Muscle of leg (tissue), 16 donors: ENCODE results near the gene SLC29A4. TPM values are rescaled to one million over a fixed set of nuclear protein-coding genes. Genes with fewer than 3 reads are reported as not detected.
"Not testable (repeated sequence)": the region's sequence is repeated elsewhere in the genome, so short reads cannot be mapped to it uniquely, and the experiment has no call there.

Experiments used
- DNase-seq: peaks from one replicate; pipeline ENCODE4 v3.0.0; 2013
- H3K27ac ChIP-seq: one replicate; pipeline ENCODE4 v1.5.1; 2013; ENCODE audit warnings: mild to moderate bottlenecking, low read length, control low read depth
- H3K27me3 ChIP-seq: one replicate; pipeline ENCODE4 v1.6.1; 2013; ENCODE audit warnings: low read length; ENCODE audit not compliant: control insufficient read depth, insufficient read depth
- H3K36me3 ChIP-seq: one replicate; pipeline ENCODE4 v1.6.1; 2013; ENCODE audit warnings: low read length; ENCODE audit not compliant: control insufficient read depth, insufficient read depth
- H3K4me1 ChIP-seq: one replicate; pipeline ENCODE4 v1.6.1; 2013; ENCODE audit warnings: low read length; ENCODE audit not compliant: control insufficient read depth, insufficient read depth
- H3K4me3 ChIP-seq: one replicate; pipeline ENCODE4 v1.5.1; 2013; ENCODE audit warnings: low read length, control low read depth
- H3K9me3 ChIP-seq: replicated peaks from 2 replicates; pipeline ENCODE4 v1.6.1; 2013; ENCODE audit warnings: low read depth, low read length; ENCODE audit not compliant: control insufficient read depth
- WGBS: methylation state at CpG from one replicate; pipeline ENCODE4 v1.1.5; 2013; ENCODE audit warnings: missing lambda C conversion rate; ENCODE audit not compliant: insufficient coverage; 5-methylcytosine and 5-hydroxymethylcytosine counted together
- long read RNA-seq, 11 donors: transcript quantifications; one replicate each; lab custom pipeline, GENCODE V29; 2026
- polyA plus RNA-seq, 8 donors: library from polyadenylated mRNA; unstranded; fragments of 120-200 nt; gene quantifications; one replicate each; pipeline versions ENCODE4 v1.2.1 to v1.2.3, GENCODE V29; 2013; ENCODE audit warnings: inconsistent platforms in 1 of 8, low replicate concordance in 1 of 8; ENCODE audit not compliant: insufficient read length in 8 of 8, insufficient read depth in 1 of 8
- total RNA-seq: library from RNA; stranded (reverse); fragments of 120-200 nt; gene quantifications from one replicate; pipeline ENCODE4 v1.2.4, GENCODE V29; 2013

SLC29A4 gene, protein sequence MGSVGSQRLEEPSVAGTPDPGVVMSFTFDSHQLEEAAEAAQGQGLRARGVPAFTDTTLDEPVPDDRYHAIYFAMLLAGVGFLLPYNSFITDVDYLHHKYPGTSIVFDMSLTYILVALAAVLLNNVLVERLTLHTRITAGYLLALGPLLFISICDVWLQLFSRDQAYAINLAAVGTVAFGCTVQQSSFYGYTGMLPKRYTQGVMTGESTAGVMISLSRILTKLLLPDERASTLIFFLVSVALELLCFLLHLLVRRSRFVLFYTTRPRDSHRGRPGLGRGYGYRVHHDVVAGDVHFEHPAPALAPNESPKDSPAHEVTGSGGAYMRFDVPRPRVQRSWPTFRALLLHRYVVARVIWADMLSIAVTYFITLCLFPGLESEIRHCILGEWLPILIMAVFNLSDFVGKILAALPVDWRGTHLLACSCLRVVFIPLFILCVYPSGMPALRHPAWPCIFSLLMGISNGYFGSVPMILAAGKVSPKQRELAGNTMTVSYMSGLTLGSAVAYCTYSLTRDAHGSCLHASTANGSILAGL
- total RNA-seq (18.5 TPM), polyA plus RNA-seq (10 to 100 TPM; 29.6 to 51.7 (median 35.9) TPM)
- long read RNA-seq, donor 1, full-length matches to known transcripts, result 2 of 2 reads
- long read RNA-seq, donor 1, partial matches to known transcripts, result 0 of 2 reads
- long read RNA-seq, donor 1, other reads (novel, unspliced or antisense), result 0 of 2 reads
- long read RNA-seq, donor 2, result 0 reads
- long read RNA-seq, donor 3, full-length matches to known transcripts, result 5 of 5 reads
- long read RNA-seq, donor 3, partial matches to known transcripts, result 0 of 5 reads
- long read RNA-seq, donor 3, other reads (novel, unspliced or antisense), result 0 of 5 reads
- long read RNA-seq, donor 4, full-length matches to known transcripts, result 1 of 11 reads
- long read RNA-seq, donor 4, partial matches to known transcripts, result 10 of 11 reads
- long read RNA-seq, donor 4, other reads (novel, unspliced or antisense), result 0 of 11 reads
- long read RNA-seq, donor 5, full-length matches to known transcripts, result 6 of 83 reads
- long read RNA-seq, donor 5, partial matches to known transcripts, result 77 of 83 reads
- long read RNA-seq, donor 5, other reads (novel, unspliced or antisense), result 0 of 83 reads
- long read RNA-seq, donor 6, full-length matches to known transcripts, result 4 of 4 reads
- long read RNA-seq, donor 6, partial matches to known transcripts, result 0 of 4 reads
- long read RNA-seq, donor 6, other reads (novel, unspliced or antisense), result 0 of 4 reads
- long read RNA-seq, donor 7, partial matches to known transcripts, result 8 of 8 reads
- long read RNA-seq, donor 7, other reads (novel, unspliced or antisense), result 0 of 8 reads
- long read RNA-seq, donor 8, result 0 reads
- long read RNA-seq, donor 9, partial matches to known transcripts, result 5 of 5 reads
- long read RNA-seq, donor 9, other reads (novel, unspliced or antisense), result 0 of 5 reads
- long read RNA-seq, donor 10, full-length matches to known transcripts, result 2 of 2 reads
- long read RNA-seq, donor 10, partial matches to known transcripts, result 0 of 2 reads
- long read RNA-seq, donor 10, other reads (novel, unspliced or antisense), result 0 of 2 reads
- long read RNA-seq, donor 11, full-length matches to known transcripts, result 1 of 7 reads
- long read RNA-seq, donor 11, partial matches to known transcripts, result 6 of 7 reads
- long read RNA-seq, donor 11, other reads (novel, unspliced or antisense), result 0 of 7 reads

DNA sequence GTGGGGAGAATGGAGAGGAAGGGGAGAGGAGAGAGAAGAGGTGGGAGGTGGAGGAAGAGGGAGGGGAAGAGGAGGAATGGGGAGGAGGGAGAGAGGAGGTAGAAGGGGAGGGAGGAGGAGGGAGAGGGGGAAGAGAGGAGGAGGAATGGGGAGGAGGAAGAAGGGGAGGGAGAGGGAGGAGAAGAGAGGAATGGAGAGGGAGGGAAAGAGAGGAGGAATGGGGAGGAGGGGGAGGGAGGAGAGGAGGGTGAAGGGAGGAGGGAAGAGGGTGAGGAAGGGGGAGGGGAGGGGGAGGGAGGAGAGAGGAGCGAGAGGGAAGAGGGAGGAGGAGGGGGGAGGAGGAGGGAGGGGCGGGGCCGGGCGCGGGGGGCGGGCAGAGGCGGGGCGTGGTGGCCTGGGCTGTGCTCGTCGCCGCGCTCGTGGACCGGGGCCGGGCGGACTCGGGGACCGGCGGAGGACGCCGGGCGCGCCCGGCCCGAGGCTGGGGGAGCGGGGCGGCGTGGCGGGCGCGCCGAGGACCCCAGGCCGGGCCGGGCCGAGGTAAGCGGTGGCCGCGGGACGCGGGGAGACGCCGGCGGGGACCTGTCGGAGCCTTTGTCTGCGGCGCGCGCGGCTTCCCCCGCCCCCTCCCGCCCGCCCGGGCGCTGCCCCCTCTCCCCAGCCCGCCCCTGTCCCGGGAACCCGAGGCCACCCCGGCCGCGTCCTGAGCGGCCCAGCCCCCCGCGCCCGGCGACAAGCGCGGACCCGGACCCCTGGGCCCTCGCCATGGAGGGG lies at the start of gene SLC29A4:
TSS of gene SLC29A4 (plus strand) at position 401 of the 774 bp plus-strand sequence. CDS start 4,874 bp downstream, outside the sequence.
- Histone ChIP-seq H3K4me1 (peaks cover 16% of the 10 kb centered on the region), H3K27ac (peak within 1 kb of the TSS; percentile 3), H3K4me3 (peak within 1 kb of the TSS; percentile 41), H3K9me3 (no peaks in the 10 kb centered on the region), H3K27me3 (peaks cover 2% of the 10 kb centered on the region), H3K36me3 (no peaks in the 10 kb centered on the region)
- peak; percentile 68 for DNase-seq
- under 1% methylated on average over 32 of the region's 69 CpGs for WGBS

DNA sequence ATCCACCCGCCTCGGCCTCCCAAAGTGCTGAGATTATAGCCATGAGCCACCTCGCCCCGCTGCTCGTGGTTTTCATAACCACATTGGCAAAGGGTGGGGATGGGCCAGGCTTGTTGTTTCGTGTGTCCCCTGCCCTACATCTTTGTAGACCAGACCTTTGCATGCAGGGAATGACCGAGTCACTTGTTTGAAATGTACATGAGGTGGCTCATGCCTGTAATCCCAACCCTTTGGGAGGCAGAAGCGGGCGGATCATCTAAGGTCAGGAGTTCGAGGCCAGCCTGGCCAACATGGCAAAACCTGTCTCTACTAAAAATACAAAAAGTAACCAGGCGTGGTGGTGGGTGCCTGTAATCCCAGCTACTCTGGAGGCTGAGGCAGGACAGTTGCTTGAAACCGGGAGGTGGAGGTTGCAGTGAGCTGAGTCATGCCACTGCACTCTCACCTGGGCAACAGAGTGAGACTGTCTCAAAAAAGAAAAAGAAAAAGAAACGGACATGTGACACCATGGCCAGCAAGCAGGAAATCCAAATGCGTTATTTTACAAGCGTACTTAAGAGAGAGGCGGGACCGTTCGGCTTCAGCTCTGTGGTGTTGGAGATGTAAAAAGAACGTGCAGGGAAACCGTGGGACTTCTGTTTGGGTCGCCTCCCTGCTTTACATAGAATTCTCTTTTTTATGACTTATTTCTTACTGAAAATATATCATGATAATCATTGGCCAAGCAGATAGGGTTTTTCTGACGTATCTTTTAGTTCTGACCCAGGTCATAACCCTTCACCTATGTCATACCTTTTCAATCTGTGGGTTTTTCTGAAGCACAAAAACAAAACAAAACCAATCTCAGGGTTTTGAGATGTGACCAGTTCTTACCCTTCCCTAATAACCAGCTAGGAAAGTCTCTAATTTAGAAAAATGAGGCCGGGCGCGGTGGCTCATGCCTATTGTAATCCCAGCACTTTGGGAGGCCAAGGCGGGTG lies 47.6 kb upstream of the SLC29A4 start:
- Histone ChIP-seq H3K4me3 (no peak overlapping the region), H3K9me3 (no peaks in the 10 kb centered on the region), H3K27ac (no peak overlapping the region), H3K36me3 (peaks cover 24% of the 10 kb centered on the region), H3K27me3 (peaks cover 2% of the 10 kb centered on the region), H3K4me1 (peaks cover 12% of the 10 kb centered on the region)
- no peak for DNase-seq
- WGBS, result 74% methylated on average over 12 of the region's 26 CpGs

- DNase-seq, result peak; percentile 87
- H3K4me3 ChIP-seq, result no peak overlapping the region
- H3K27me3 ChIP-seq, result peaks cover 5% of the 10 kb centered on the region
- H3K4me1 ChIP-seq, result peaks cover 22% of the 10 kb centered on the region
- 32% methylated on average over 14 of the region's 21 CpGs for WGBS
- H3K27ac ChIP-seq, result peak overlapping the region; percentile 29
- no peaks in the 10 kb centered on the region for H3K9me3 ChIP-seq
- peaks cover 5% of the 10 kb centered on the region for H3K36me3 ChIP-seq
Measured at GRCh38 chr7:5237286-5237685, 45.5 kb upstream of the SLC29A4 start.

- 64% methylated on average over 16 of the region's 19 CpGs for WGBS
Measured at GRCh38 chr7:5238500-5238899, 44.2 kb upstream of the SLC29A4 start.

DNA sequence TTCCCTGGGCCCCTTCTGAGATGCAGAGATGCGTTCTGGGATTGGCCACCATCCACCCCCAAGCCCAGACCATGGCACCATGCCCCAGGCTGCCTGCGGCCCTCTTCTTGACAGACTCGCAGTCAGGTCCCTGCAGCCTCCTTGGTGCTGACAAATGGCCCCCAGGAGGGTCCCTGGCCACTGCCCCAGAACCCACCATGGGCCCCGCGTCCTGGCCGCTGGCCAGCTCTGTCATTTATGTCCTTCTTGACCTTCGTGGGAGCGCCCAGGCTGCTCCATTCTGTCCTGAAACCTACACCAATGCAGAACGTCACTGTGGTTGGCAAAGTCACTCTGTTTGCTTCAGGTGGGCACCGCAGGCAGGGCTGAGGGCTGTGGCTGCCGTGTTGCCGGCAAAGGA lies 39.5 kb upstream of the SLC29A4 start:
- Histone ChIP-seq H3K4me1 (peaks cover 26% of the 10 kb centered on the region), H3K27ac (no peak overlapping the region), H3K4me3 (no peak overlapping the region), H3K36me3 (no peaks in the 10 kb centered on the region), H3K27me3 (peaks cover 7% of the 10 kb centered on the region), H3K9me3 (peaks cover 2% of the 10 kb centered on the region)
- DNase-seq, result no peak
- 65% methylated on average over 12 of the region's 12 CpGs for WGBS

More at GRCh38 chr7:5238500-5238899, 44.2 kb upstream of the SLC29A4 start:
- no peaks in the 10 kb centered on the region for H3K9me3 ChIP-seq
- H3K4me1 ChIP-seq, result peaks cover 28% of the 10 kb centered on the region
- H3K27ac ChIP-seq, result no peak overlapping the region
- H3K36me3 ChIP-seq, result no peaks in the 10 kb centered on the region
- H3K27me3 ChIP-seq, result peaks cover 6% of the 10 kb centered on the region
- DNase-seq, result no peak
- no peak overlapping the region for H3K4me3 ChIP-seq

- Histone ChIP-seq H3K9me3 (peaks cover 2% of the 10 kb centered on the region), H3K27ac (peak overlapping the region; percentile 90), H3K36me3 (no peaks in the 10 kb centered on the region), H3K27me3 (peaks cover 3% of the 10 kb centered on the region), H3K4me1 (peaks cover 19% of the 10 kb centered on the region), H3K4me3 (no peak overlapping the region)
- DNase-seq, result peak; percentile 97
- 12% methylated on average over 31 of the region's 31 CpGs for WGBS
Measured at GRCh38 chr7:5248201-5248885, 34.4 kb upstream of the SLC29A4 start.

GRCh38 chr7:5250787-5251186 lies 32.0 kb upstream of the SLC29A4 start:
- H3K4me1 ChIP-seq, result peaks cover 19% of the 10 kb centered on the region
- DNase-seq, result peak; percentile 36
- not testable (repeated sequence) for H3K9me3 ChIP-seq, H3K36me3 ChIP-seq, H3K4me3 ChIP-seq, H3K27me3 ChIP-seq
- 75% methylated on average over 5 of the region's 8 CpGs for WGBS
- peak overlapping the region; percentile 42 for H3K27ac ChIP-seq

DNA sequence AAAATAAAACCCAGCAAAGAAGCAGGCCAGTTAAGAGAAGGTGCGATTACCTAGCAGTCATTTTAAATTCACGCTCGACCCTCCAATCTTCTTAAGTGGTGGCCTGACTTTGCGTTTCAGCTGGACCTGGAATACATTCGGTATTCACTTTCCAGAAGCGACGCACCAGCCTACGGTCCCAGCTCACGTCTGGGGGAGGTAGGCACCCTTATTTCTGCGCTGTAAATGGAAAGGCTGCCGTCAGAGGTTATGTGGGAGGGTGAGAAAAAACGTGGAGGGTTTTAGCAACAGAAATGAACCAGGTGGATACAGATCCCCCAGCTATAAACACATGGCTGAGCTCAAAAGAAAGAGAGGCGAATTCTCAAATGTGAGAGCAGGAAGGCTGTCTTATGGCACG lies 29.2 kb upstream of the SLC29A4 start:
- not testable (repeated sequence) for H3K4me3 ChIP-seq, DNase-seq, H3K27me3 ChIP-seq, H3K27ac ChIP-seq, H3K36me3 ChIP-seq, H3K9me3 ChIP-seq
- peaks cover 11% of the 10 kb centered on the region for H3K4me1 ChIP-seq
- WGBS, result 54% methylated on average over 2 of the region's 14 CpGs
